Measurements from ENCODE around the gene GNG12.
A peak's percentile ranks its signal among the peaks of the same experiment; 100 is the strongest.
"Not testable (repeated sequence)": the region's sequence is repeated elsewhere in the genome, so short reads cannot be mapped to it uniquely, and the experiment has no call there.

GNG12 gene

GRCh38 chr1:67679691-67680090 lies 153.6 kb downstream of the GNG12 start:
- DNase-seq (ENCODE audit: low spot score), result no peak

- DNase-seq (ENCODE audit: low spot score), result no peak
These were observed 155.3 kb downstream of the GNG12 start for GRCh38 chr1:67677930-67678329.

GRCh38 chr1:67677408-67677807 lies 155.9 kb downstream of the GNG12 start:
- no peak for DNase-seq (ENCODE audit: low spot score)

GRCh38 chr1:67676946-67677345 lies 156.3 kb downstream of the GNG12 start:
- no peak for DNase-seq (ENCODE audit: low spot score)

- DNase-seq (ENCODE audit: low spot score), result no peak
These were observed 157.0 kb downstream of the GNG12 start for GRCh38 chr1:67676287-67676686.

- no peak for DNase-seq (ENCODE audit: low spot score)
These were observed 157.5 kb downstream of the GNG12 start for GRCh38 chr1:67675800-67676199.

GRCh38 chr1:67674260-67675011 lies 158.8 kb downstream of the GNG12 start:
- DNase-seq (ENCODE audit: low spot score), result no peak

- DNase-seq (ENCODE audit: low spot score), result no peak
These were observed 159.6 kb downstream of the GNG12 start for GRCh38 chr1:67673468-67674201.

GRCh38 chr1:67672260-67672803 lies 160.9 kb downstream of the GNG12 start:
- DNase-seq (ENCODE audit: low spot score), result no peak

- DNase-seq (ENCODE audit: low spot score), result peak; percentile 26
These were observed 164.6 kb downstream of the GNG12 start for GRCh38 chr1:67668660-67669059.

GRCh38 chr1:67666636-67667035 lies 166.6 kb downstream of the GNG12 start:
- DNase-seq (ENCODE audit: low spot score), result no peak

GRCh38 chr1:67665307-67665706 lies 168.0 kb downstream of the GNG12 start:
- not testable (repeated sequence) for DNase-seq (ENCODE audit: low spot score)

GRCh38 chr1:67664048-67664447 lies 169.2 kb downstream of the GNG12 start:
- DNase-seq (ENCODE audit: low spot score), result no peak

GRCh38 chr1:67662884-67663283 lies 170.4 kb downstream of the GNG12 start:
- DNase-seq (ENCODE audit: low spot score), result no peak

- DNase-seq (ENCODE audit: low spot score), result no peak
These were observed 174.0 kb downstream of the GNG12 start for GRCh38 chr1:67659229-67659628.

- DNase-seq (ENCODE audit: low spot score), result not testable (repeated sequence)
These were observed 176.1 kb downstream of the GNG12 start for GRCh38 chr1:67657152-67657551.

- DNase-seq (ENCODE audit: low spot score), result no peak
These were observed 177.7 kb downstream of the GNG12 start for GRCh38 chr1:67655581-67655980.

GRCh38 chr1:67653304-67653703 lies 180.0 kb downstream of the GNG12 start:
- DNase-seq (ENCODE audit: low spot score), result no peak

GRCh38 chr1:67652800-67653199 lies 180.5 kb downstream of the GNG12 start:
- no peak for DNase-seq (ENCODE audit: low spot score)

Data from LoVo (cell line).